Activated T-helper 2 cell treated with anti-CD3 and anti-CD28 coated beads, Interferon-gamma antibody, Interleukin-2, Interleukin-4, amounts not matched to agents 10 μg/mL and 5 μg/mL and 100 μg/mL, durations not matched to agents 14 hours and 24 hours and 36 hours (primary cell): Measurements from ENCODE around the gene AREL1. TPM values are rescaled to one million over a fixed set of nuclear protein-coding genes. Genes with fewer than 3 reads are reported as not detected.

ENCODE experiments used
- DNase-seq: peaks from one replicate; pipeline ENCODE4 v3.0.0; 2021; ENCODE audit warnings: low spot score
- H3K27ac Mint-ChIP-seq: one replicate; pipeline ENCODE4 v1.8.0; 2021; ENCODE audit warnings: mixed read lengths
- H3K27me3 Mint-ChIP-seq: one replicate; pipeline ENCODE4 v1.8.0; 2021; ENCODE audit warnings: low read depth, mixed read lengths
- H3K36me3 Mint-ChIP-seq: one replicate; pipeline ENCODE4 v1.8.0; 2021; ENCODE audit warnings: low read depth, mixed read lengths
- H3K4me1 Mint-ChIP-seq: one replicate; pipeline ENCODE4 v1.8.0; 2021; ENCODE audit warnings: low read depth, mixed read lengths
- H3K4me3 Mint-ChIP-seq: one replicate; pipeline ENCODE4 v1.8.0; 2021; ENCODE audit warnings: low read depth, mild to moderate bottlenecking, moderate library complexity, mixed read lengths
- H3K9me3 Mint-ChIP-seq: one replicate; pipeline ENCODE4 v1.8.0; 2021; ENCODE audit warnings: mixed read lengths
- intact Hi-C: fragments of 100-400 bp; cut with micrococcal nuclease; formaldehyde crosslinking; loops from one replicate; pipeline ENCODE4 v1.15.1; 2023
- total RNA-seq: library from RNA; stranded (reverse); gene quantifications from 2 replicates; pipeline ENCODE4 v1.2.3, GENCODE V29; 2022

The AREL1 gene
- total RNA-seq, 1 donor from 2014 or later, result 40.0 TPM

DNA sequence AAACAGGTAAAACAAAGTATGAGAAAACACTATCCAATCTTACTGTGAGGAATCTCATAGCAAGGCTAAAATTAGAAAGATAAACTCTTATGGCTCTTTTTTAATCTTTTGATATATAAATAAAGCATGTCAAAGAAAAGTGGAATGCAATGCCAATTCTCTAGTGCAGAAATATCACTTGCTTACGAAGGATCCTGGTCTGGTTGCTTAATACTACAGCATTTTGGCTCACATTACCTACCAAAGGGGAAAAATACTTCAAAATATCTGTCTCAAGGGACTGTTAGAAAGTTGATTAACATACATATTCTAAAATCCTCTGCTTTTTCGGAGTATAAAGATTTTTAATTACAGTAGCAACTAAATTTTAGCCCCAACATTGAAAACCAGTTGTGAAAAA lies 21.4 kb downstream of the AREL1 start:
- H3K4me3 Mint-ChIP-seq, result no peak overlapping the region
- H3K9me3 Mint-ChIP-seq, result no peaks in the 10 kb centered on the region
- H3K27me3 Mint-ChIP-seq, result no peaks in the 10 kb centered on the region
- no peak for DNase-seq
- peaks cover 34% of the 10 kb centered on the region for H3K36me3 Mint-ChIP-seq
- H3K4me1 Mint-ChIP-seq, result peaks cover 8% of the 10 kb centered on the region
- H3K27ac Mint-ChIP-seq, result no peak overlapping the region
- intact Hi-C loops, result no loop called here

DNA sequence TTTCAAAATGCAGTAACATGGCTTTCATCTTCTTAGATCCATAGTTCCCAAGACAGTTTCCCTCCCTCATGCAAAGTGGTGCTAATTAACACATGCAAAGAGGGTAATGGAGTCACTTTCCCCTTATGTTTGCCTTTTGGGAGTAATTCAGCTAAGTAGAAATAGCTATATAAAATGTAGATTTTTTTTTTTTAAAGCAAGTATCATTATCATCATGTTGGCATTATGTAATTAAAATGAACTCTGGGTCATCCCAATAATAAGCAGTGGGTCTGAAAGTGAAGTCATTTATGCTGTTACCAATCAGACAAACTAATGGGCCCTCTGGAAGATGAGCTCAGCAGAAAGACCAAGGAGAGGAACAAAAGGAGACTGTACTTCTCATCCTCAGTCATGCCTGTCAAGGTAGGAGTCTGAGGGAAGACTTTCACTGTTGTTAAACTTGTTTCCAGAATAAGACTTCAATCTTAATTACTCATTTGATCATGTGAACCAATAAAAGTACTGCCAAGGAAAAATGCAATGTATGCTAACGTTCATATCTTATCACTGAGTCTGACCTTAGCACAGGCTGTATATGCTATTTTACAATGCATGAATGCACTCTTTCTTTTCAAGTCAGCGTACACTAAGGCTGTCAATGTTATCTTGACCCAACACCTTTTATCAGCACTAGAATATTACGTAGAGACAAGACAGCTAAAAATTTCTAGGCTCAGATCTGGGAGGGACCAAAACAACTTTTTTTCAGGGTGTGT lies 26.8 kb downstream of the AREL1 start:
- Mint-ChIP-seq H3K36me3 (peaks cover 57% of the 10 kb centered on the region), H3K27me3 (no peaks in the 10 kb centered on the region)

DNA sequence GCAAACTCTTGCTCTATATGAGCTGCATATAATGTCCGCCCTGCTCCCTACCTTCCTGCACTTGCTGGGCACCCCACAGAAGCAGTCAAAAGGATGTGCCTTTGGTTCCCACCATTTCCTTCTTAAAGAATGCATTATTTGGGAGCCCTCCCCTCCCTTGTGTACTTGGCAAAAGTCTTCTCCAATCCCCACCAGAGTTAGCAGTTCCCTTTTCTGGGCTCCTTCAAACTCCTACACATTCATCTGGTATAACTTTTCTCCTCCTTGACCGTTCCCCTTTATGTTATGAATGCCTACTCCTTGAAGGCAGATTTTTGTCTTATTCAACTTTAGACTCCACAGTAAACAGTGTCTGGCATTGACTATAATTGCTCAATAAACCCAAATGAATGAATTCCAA lies 27.8 kb downstream of the AREL1 start:
- Mint-ChIP-seq H3K4me1 (peaks cover 7% of the 10 kb centered on the region), H3K36me3 (peaks cover 57% of the 10 kb centered on the region), H3K27me3 (no peaks in the 10 kb centered on the region), H3K27ac (no peak overlapping the region), H3K4me3 (no peak overlapping the region), H3K9me3 (no peaks in the 10 kb centered on the region)
- intact Hi-C loops, result no loop called here
- DNase-seq, result no peak

More for the DNA sequence above, 26.8 kb downstream of the AREL1 start:
- intact Hi-C loops, result no loop called here
- Mint-ChIP-seq H3K9me3 (no peaks in the 10 kb centered on the region), H3K27ac (no peak overlapping the region), H3K4me1 (peaks cover 7% of the 10 kb centered on the region), H3K4me3 (no peak overlapping the region)
- DNase-seq, result no peak

DNA sequence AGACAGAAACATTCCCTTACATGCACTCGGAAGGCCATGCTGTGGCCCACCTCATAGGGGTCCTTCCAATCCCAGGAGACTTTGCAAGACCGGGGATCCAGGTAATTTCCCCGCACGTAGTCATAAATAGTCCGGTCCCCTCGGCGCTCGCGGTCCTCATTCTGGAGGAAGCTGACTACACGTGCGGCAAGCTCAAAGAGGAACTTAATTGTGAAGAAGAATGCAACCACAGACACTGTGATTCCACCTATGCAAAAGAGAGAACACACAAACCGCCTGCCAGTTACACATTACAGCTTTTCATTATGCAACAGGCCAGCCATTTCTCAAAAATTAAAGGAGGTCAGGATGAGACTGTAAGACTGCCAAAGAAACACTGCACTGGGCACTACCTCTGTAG lies 28.4 kb downstream of the AREL1 start:
- peaks cover 7% of the 10 kb centered on the region for H3K4me1 Mint-ChIP-seq
- H3K27ac Mint-ChIP-seq, result no peak overlapping the region
- no peak overlapping the region for H3K4me3 Mint-ChIP-seq
- DNase-seq, result no peak
- H3K9me3 Mint-ChIP-seq, result no peaks in the 10 kb centered on the region
- intact Hi-C loops, result no loop called here
- H3K36me3 Mint-ChIP-seq, result peaks cover 59% of the 10 kb centered on the region
- no peaks in the 10 kb centered on the region for H3K27me3 Mint-ChIP-seq

DNA sequence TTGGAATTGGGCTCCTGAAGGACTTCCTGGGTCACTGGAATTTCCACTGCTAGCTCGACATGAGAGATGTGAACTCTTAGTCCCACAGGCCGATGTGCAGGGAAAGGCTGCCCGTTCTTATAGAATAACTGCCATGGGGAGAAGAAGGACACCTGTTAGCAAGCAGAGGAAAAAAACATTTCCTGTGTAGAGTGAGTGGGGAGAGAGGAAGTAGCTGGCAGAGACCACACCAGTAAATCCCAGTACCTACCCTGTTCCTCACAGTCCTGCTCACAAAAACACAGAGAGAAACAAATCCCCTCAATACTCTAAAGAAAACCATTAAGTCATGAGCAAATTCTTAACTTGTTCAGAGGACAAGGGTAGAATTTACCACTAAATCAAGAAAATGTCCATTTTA lies 29.5 kb downstream of the AREL1 start:
- Mint-ChIP-seq H3K36me3 (peaks cover 57% of the 10 kb centered on the region), H3K9me3 (no peaks in the 10 kb centered on the region), H3K4me1 (peaks cover 7% of the 10 kb centered on the region), H3K27me3 (no peaks in the 10 kb centered on the region), H3K27ac (no peak overlapping the region), H3K4me3 (no peak overlapping the region)
- intact Hi-C loops, result no loop called here
- DNase-seq, result no peak

DNA sequence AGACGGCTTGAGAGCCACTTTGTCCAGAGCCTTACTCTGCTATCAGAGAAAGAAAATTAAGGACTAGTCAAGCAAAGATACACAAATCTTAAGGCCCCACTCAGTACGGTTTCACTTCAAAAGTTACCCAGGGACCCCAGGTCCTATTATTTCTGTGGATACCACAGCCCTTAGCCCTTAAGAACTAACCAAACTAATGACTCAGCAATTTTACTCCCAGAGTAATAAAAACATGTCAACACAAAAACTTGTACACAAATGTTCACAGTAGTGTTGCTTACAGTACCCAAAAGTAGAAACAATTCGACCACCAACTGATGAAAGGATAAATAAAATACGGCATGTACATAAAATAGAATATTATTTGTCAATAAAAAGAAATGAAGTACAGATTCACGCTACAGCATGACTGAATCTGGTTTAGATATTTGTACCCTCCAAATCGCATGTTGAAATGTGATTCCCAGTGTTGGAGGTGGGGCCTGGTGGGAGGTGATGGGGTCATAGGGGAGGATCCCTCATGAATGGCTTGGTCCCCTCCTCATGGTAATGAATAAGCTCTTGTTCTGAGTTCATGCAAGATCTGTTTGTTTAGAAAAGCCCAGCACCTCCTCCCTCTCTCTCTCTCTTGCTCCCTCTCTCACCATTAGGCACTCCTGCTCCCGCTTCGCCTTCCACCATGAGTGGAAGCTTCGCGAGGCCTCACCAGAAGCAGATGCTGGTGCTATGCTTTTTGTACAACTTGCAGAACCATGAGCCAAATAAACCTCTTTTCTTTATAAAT lies 30.5 kb downstream of the AREL1 start:
- H3K36me3 Mint-ChIP-seq, result peaks cover 54% of the 10 kb centered on the region

DNA sequence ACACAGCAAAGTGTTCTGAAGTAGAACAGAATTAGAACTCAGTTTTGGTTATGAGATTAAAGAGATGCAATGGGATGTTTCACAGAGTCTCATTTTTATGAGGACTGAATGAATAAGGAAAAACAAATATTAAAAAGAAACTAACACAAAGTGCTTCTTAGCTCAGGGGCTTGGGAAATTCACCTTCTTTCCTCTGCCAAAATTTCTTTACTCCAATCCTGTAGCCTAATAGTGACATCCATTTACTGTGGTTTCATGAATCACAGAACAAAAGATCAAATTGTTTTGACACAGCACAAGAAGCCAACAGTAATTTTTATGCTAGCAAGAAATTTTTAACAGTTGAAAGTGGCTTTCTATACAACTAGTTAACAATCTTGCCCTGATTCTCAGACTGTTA lies 37.7 kb downstream of the AREL1 start:
- H3K36me3 Mint-ChIP-seq, result peaks cover 61% of the 10 kb centered on the region

More for the DNA sequence above, 30.5 kb downstream of the AREL1 start:
- no peak overlapping the region for H3K27ac Mint-ChIP-seq
- intact Hi-C loops, result no loop called here
- H3K27me3 Mint-ChIP-seq, result no peaks in the 10 kb centered on the region
- H3K4me1 Mint-ChIP-seq, result peaks cover 7% of the 10 kb centered on the region
- H3K4me3 Mint-ChIP-seq, result no peak overlapping the region
- no peak for DNase-seq
- no peaks in the 10 kb centered on the region for H3K9me3 Mint-ChIP-seq

DNA sequence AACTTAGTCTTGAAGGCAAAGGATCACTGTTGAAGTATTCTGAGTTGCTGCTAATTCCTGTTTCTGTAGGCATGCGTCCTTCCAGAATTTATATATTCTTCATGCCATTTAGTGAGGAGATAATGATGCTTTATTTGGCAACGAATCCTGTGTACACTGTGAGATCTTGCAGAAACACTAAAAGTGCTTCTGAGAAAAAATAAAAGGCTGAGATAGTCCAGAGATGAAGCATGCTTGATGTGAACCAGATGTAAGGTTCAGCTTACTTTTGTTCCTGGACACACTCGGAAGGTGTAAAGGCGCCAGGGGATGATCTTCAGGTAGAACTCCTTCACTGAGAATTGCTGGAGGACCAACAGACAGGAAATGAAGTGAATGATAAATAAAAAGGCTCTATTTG lies 39.1 kb downstream of the AREL1 start:
- no peak overlapping the region for H3K27ac Mint-ChIP-seq
- H3K4me3 Mint-ChIP-seq, result no peak overlapping the region
- peaks cover 5% of the 10 kb centered on the region for H3K4me1 Mint-ChIP-seq
- DNase-seq, result no peak
- intact Hi-C loops, result no loop called here
- H3K9me3 Mint-ChIP-seq, result no peaks in the 10 kb centered on the region
- H3K36me3 Mint-ChIP-seq, result peaks cover 66% of the 10 kb centered on the region
- no peaks in the 10 kb centered on the region for H3K27me3 Mint-ChIP-seq

More for the DNA sequence above, 37.7 kb downstream of the AREL1 start:
- Mint-ChIP-seq H3K27ac (no peak overlapping the region), H3K27me3 (no peaks in the 10 kb centered on the region), H3K9me3 (no peaks in the 10 kb centered on the region), H3K4me3 (no peak overlapping the region), H3K4me1 (peaks cover 3% of the 10 kb centered on the region)
- no peak for DNase-seq
- intact Hi-C loops, result no loop called here

DNA sequence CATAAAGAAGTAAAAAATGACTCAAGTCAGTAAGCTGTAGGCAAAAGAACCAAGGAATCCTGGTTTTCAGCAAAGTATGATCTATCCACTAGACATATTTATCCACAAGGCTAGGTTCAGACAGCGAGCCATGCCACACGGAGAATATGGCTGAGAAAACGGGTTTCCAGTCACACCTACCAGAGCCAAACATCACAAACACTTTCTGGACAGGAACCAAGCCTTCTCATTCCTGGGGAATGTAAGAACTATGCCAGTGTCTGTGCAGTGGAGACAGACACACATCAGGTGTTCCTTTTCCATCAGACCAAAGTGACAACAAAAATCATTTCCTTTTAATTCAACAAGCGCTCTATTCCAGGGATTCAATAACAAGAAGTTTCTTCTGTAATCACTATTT lies 41.1 kb downstream of the AREL1 start:
- Mint-ChIP-seq H3K36me3 (peaks cover 84% of the 10 kb centered on the region), H3K4me1 (peaks cover 18% of the 10 kb centered on the region), H3K4me3 (no peak overlapping the region), H3K27me3 (no peaks in the 10 kb centered on the region), H3K27ac (no peak overlapping the region), H3K9me3 (no peaks in the 10 kb centered on the region)
- intact Hi-C loops, result no loop called here
- DNase-seq, result no peak

DNA sequence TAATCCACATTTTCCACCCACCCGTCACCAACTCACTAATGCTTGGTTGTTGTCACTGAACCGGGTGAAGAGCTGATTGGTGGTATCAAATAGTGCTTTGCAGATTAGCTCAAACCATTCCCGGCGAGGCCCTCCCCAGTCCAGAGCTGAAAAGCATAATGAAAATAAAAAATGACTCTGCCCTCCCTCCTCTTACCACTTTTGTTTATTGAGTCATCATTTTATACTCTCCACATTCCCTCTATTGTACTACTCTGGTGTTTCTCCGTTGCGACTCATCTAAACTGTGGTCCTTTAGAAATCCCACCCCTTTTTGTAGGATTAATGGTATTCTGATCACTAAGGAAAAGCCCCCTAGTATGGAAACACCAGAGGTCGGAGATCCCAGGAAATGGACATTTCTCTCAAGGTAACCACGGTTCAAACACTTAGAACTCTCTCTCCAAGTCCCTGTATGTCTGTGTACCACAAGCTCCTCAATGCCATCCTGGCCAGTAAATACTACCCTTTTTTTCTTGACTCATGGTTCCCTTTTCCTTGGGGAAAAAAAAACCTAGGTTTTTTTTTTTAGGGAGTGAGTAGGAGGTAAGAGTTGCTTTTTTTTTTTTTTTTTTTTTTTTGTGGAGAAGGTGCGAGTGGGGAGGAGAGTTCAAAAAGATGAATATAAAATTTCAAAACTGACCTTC lies 42.0 kb downstream of the AREL1 start:
- intact Hi-C loops, result no loop called here
- H3K4me3 Mint-ChIP-seq, result no peak overlapping the region

DNA sequence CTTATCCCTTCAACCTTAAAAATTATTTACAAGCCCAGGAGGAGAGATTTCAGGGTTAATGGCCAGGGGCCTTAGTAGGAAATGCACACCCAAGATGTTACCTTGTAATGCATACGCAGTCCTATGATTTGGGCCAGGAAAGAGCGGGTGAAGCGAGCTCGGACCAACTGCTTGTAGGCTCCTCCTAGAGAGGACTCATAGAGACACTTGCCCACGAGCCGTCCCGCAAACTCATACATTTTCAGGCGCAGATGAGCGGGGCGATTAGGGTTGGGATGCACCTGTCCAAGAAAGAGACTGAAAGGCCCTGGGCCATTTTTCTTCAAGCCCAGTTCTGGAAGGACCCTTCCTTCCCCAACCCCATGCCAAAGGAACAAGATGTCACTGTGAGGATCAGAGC lies 43.0 kb downstream of the AREL1 start:
- intact Hi-C loops, result loop anchor here (5.0 kb wide), 1 partner anchor 53 kb away; no protein-coding TSS in a partner anchor
- Mint-ChIP-seq H3K9me3 (no peaks in the 10 kb centered on the region), H3K27ac (no peak overlapping the region), H3K36me3 (peaks cover 82% of the 10 kb centered on the region), H3K4me3 (no peak overlapping the region), H3K4me1 (peaks cover 20% of the 10 kb centered on the region), H3K27me3 (no peaks in the 10 kb centered on the region)
- DNase-seq, result no peak

More for the DNA sequence above, 42.0 kb downstream of the AREL1 start:
- H3K9me3 Mint-ChIP-seq, result no peaks in the 10 kb centered on the region
- no peak for DNase-seq
- H3K4me1 Mint-ChIP-seq, result peaks cover 20% of the 10 kb centered on the region
- no peak overlapping the region for H3K27ac Mint-ChIP-seq
- no peaks in the 10 kb centered on the region for H3K27me3 Mint-ChIP-seq
- H3K36me3 Mint-ChIP-seq, result peaks cover 84% of the 10 kb centered on the region

DNA sequence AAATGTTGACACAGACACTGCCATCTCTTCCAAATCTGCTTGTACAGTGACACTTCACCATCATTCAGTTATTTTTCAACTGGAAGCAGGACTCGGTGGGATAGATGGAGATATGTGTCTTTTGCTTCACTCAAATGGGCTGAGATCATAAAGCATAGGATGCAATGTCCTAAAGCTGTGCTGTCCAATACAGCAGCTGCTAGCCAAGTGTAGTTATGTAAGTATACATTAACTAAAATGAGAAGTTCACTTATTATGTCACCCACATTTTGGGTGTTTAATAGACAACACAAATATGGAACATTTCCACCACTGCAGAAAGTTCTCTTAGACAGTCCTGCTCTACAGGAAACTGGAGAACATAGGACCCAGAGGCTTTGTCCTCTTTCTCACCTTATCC lies 43.6 kb downstream of the AREL1 start:
- no peaks in the 10 kb centered on the region for H3K9me3 Mint-ChIP-seq
- DNase-seq, result no peak
- no peak overlapping the region for H3K27ac Mint-ChIP-seq
- H3K4me3 Mint-ChIP-seq, result no peak overlapping the region
- no peaks in the 10 kb centered on the region for H3K27me3 Mint-ChIP-seq
- peaks cover 82% of the 10 kb centered on the region for H3K36me3 Mint-ChIP-seq
- H3K4me1 Mint-ChIP-seq, result peaks cover 20% of the 10 kb centered on the region
- intact Hi-C loops, result loop anchor here (5.0 kb wide), 1 partner anchor 52 kb away; no protein-coding TSS in a partner anchor
